GM20000 (cell line): ENCODE data around the gene UQCR11.

Experiments
- DNase-seq: peaks from one replicate; pipeline ENCODE4 v3.0.0; 2012; ENCODE audit warnings: low spot score
- CTCF ChIP-seq: IDR thresholded peaks from 2 replicates; pipeline ENCODE4 v1.5.1; 2012; ENCODE audit warnings: mild to moderate bottlenecking, control low read depth; ENCODE audit errors: extremely low read depth, missing control alignments

UQCR11 gene

GRCh38 chr19:1618157-1619093 lies 13.2 kb upstream of the UQCR11 start:
- peak; percentile 83 for DNase-seq
- TF ChIP-seq CTCF, result peak; percentile 21

- DNase-seq, result peak; percentile 29
- no peak for TF ChIP-seq CTCF
Measured at GRCh38 chr19:1616875-1617274, 11.6 kb upstream of the UQCR11 start.

- DNase-seq, result no peak
- no peak for TF ChIP-seq CTCF
Measured at GRCh38 chr19:1616396-1616795, 11.1 kb upstream of the UQCR11 start.

- TF ChIP-seq CTCF, result no peak
- no peak for DNase-seq
Measured at GRCh38 chr19:1615156-1615765, 10.0 kb upstream of the UQCR11 start.

GRCh38 chr19:1613808-1614570 lies 8.7 kb upstream of the UQCR11 start:
- no peak for DNase-seq
- TF ChIP-seq CTCF, result no peak

- peak; percentile 10 for DNase-seq
- TF ChIP-seq CTCF, result no peak
Measured at GRCh38 chr19:1613146-1613545, 7.9 kb upstream of the UQCR11 start.
